DND-41 (cell line): Measurements from ENCODE around the gene FBXL14.

Source experiments
- EZH2 ChIP-seq: IDR thresholded peaks from 3 replicates; pipeline ENCODE4 v1.6.1; 2012; ENCODE audit warnings: borderline replicate concordance, low read depth, mild to moderate bottlenecking, moderate library complexity, low read length, inconsistent platforms; ENCODE audit not compliant: severe bottlenecking
- TF ChIP-seq, protein P1 (sequence below): IDR thresholded peaks from 2 replicates; pipeline ENCODE4 v1.5.1; 2012; ENCODE audit warnings: borderline replicate concordance, low read length, moderate library complexity, mild to moderate bottlenecking; ENCODE audit not compliant: poor library complexity, severe bottlenecking; ENCODE audit errors: extremely low read depth

DNA sequence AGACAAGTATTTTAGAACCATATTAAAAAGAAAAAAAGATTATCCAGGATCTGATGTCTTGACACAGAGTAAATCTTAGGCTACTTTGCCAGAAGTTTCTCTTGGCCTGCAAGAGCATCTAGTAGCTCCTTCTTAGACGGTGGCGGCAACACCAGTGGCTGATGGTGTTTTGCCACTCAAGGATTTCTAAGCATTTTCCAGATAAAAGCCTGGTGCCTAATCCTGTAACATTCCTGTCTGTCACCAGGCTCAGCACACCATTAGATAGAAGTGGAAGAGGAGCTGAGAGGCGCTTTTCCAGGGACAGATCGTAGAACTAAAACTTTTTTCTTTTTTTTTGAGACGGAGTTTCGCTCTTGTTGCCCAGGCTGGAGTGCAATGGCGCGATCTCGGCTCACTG is 48.7 kb upstream of the FBXL14 start:
- TF ChIP-seq, protein P1, sequence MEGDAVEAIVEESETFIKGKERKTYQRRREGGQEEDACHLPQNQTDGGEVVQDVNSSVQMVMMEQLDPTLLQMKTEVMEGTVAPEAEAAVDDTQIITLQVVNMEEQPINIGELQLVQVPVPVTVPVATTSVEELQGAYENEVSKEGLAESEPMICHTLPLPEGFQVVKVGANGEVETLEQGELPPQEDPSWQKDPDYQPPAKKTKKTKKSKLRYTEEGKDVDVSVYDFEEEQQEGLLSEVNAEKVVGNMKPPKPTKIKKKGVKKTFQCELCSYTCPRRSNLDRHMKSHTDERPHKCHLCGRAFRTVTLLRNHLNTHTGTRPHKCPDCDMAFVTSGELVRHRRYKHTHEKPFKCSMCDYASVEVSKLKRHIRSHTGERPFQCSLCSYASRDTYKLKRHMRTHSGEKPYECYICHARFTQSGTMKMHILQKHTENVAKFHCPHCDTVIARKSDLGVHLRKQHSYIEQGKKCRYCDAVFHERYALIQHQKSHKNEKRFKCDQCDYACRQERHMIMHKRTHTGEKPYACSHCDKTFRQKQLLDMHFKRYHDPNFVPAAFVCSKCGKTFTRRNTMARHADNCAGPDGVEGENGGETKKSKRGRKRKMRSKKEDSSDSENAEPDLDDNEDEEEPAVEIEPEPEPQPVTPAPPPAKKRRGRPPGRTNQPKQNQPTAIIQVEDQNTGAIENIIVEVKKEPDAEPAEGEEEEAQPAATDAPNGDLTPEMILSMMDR, result no peak
- TF ChIP-seq EZH2, result no peak
